Brain microvascular endothelial cell (primary cell): Measurements from ENCODE around the gene MCUR1.
"Not testable (repeated sequence)": the region's sequence is repeated elsewhere in the genome, so short reads cannot be mapped to it uniquely, and the experiment has no call there.

ENCODE experiments used
- DNase-seq: peaks from one replicate; pipeline ENCODE4 v3.0.0-alpha.2; 2020
- H3K27ac ChIP-seq: fragments of 250-450 bp; sonication (Bioruptor Pico); 2 replicates; pipeline ENCODE4 v1.5.1; 2020; ENCODE audit warnings: mild to moderate bottlenecking, moderate library complexity
- H3K27me3 ChIP-seq: fragments of 250-450 bp; sonication (Bioruptor Pico); replicated peaks from 2 replicates; pipeline ENCODE4 v1.5.1; 2020; ENCODE audit warnings: mild to moderate bottlenecking
- H3K36me3 ChIP-seq: fragments of 250-450 bp; sonication (Bioruptor Pico); replicated peaks from 2 replicates; pipeline ENCODE4 v1.5.1; 2020; ENCODE audit warnings: mild to moderate bottlenecking
- H3K4me3 ChIP-seq: 2 replicates; pipeline ENCODE4 v1.5.1; 2011; ENCODE audit warnings: low read depth, mild to moderate bottlenecking, control low read depth, low read length, moderate library complexity
- in situ Hi-C: cut with HindIII; loops from 2 replicates; pipeline ENCODE4 v1.10.0; 2017; ENCODE audit warnings: low sequenced_read_pairs, low pct_ligation_motif_present
- TF ChIP-seq, protein P1 (sequence below): IDR thresholded peaks from 2 replicates; pipeline ENCODE4 v1.5.1; 2011; ENCODE audit warnings: low read depth, mild to moderate bottlenecking, moderate library complexity, low read length, control low read depth, inconsistent platforms; ENCODE audit errors: missing control alignments

MCUR1 gene

DNA sequence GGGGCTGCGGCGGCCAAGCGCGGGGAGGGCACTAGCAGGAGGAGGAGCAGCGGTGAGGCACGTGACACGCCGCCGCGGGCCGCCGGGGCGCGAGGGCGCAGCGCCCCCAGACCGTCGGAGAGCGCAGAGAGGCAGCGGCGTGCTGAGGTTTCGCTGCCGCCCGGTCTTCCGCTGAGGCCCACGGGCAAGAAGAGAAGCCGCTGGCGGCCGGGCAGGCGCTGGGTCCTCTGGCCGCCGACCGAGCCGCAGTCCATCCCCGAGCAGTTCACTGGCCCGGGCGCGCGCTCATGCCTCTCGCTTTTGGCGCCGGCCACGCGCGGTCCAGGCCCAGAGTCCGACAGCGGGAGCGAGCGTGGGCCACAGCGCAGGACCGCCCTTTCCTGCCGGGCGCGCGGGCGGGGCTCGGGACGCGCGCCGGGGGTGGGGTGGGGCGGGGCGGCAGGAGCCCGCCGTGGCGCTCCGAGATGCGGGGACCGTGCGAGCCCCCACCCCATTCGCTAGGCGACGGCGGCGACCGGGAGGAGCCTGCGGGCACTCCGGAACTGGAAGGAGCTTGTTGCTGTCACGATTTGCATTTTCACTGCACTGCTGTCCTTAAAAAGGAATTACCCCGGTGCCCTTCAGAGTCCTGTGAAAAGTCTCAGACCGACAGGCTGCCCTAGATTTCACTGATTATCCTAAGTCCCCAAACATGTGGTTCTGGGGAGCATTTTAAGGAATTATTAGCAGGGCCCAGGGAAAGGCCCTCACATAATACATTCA lies at the start of gene MCUR1:
Gene MCUR1, minus strand, starts transcription at position 382 of the 762 bp plus-strand sequence. Its CDS starts 128 bp downstream, at position 254.
- TF ChIP-seq, protein P1, sequence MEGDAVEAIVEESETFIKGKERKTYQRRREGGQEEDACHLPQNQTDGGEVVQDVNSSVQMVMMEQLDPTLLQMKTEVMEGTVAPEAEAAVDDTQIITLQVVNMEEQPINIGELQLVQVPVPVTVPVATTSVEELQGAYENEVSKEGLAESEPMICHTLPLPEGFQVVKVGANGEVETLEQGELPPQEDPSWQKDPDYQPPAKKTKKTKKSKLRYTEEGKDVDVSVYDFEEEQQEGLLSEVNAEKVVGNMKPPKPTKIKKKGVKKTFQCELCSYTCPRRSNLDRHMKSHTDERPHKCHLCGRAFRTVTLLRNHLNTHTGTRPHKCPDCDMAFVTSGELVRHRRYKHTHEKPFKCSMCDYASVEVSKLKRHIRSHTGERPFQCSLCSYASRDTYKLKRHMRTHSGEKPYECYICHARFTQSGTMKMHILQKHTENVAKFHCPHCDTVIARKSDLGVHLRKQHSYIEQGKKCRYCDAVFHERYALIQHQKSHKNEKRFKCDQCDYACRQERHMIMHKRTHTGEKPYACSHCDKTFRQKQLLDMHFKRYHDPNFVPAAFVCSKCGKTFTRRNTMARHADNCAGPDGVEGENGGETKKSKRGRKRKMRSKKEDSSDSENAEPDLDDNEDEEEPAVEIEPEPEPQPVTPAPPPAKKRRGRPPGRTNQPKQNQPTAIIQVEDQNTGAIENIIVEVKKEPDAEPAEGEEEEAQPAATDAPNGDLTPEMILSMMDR = no peak
- H3K27ac ChIP-seq = peak within 1 kb of the TSS; percentile 71
- H3K4me3 ChIP-seq = peak within 1 kb of the TSS; percentile 78
- in situ Hi-C loops = no loop called here
- H3K36me3 ChIP-seq = no peaks in the 10 kb centered on the region
- H3K27me3 ChIP-seq = no peaks in the 10 kb centered on the region
- peak; percentile 69 for DNase-seq

DNA sequence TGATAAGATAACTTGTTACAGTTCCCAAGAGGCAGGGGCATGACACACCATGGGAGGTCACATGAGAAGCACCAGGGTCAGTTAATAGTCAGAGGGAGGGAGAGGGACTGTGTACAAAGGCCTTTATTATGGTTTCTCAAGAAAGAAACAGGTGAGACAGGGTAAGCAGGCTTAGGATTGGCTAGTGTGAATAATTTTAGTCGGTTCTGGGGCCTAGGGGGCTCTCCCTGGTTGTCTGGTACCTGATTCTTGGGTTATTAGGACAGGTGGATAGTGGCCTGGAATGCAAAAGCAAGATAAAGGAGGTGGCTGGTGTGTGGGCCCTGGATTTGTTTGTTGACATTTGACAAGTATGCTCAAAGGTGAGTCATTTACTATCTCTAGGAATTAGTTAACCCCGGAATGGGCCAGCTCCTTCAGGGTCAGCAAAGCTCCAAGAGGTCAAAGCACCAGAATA lies 49.4 kb upstream of the MCUR1 start:
- H3K36me3 ChIP-seq = no peaks in the 10 kb centered on the region
- DNase-seq = no peak
- in situ Hi-C loops = no loop called here
- no peaks in the 10 kb centered on the region for H3K27me3 ChIP-seq
- TF ChIP-seq, protein P1 = no peak
- H3K27ac ChIP-seq = no peak overlapping the region
- H3K4me3 ChIP-seq = no peak overlapping the region

GRCh38 chr6:13860556-13861185 lies 46.3 kb upstream of the MCUR1 start:
- H3K4me3 ChIP-seq = peak overlapping the region; percentile 48
- H3K27me3 ChIP-seq, H3K36me3 ChIP-seq, in situ Hi-C loops, H3K27ac ChIP-seq, DNase-seq: not testable (repeated sequence)

DNA sequence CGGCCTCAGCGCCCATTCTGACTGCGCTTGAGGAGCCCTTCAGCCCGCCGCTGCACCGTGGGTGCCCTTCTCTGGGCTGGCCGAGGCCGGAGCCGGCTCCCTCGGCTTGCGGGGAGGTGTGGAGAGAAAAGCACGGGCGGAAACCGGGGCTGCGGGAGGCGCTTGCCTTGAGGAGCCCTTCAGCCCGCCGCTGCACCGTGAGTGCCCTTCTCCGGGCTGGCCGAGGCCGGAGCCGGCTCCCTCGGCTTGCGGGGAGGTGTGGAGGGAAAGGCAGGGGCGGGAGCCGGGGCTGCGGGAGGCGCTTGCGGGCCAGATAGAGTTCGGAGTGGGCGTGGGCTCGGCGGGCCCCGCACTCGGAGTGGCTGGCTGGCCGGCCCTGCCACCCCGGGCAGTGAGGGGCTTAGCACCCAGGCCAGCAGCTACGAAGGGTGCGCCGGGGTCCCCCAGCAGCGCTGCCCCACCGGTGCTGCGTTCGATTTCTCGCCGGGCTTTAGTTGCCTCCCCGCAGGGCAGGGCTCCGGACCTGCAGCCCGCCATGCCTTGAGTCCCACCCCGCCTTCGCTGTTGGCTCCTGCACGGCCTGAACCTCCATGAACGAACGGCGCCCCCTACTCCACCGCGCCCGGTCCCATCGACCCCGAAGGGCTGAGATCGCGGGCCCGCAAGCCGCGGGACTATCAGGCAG lies 45.7 kb upstream of the MCUR1 start:
- H3K27ac ChIP-seq = no peak overlapping the region
- in situ Hi-C loops = no loop called here

DNA sequence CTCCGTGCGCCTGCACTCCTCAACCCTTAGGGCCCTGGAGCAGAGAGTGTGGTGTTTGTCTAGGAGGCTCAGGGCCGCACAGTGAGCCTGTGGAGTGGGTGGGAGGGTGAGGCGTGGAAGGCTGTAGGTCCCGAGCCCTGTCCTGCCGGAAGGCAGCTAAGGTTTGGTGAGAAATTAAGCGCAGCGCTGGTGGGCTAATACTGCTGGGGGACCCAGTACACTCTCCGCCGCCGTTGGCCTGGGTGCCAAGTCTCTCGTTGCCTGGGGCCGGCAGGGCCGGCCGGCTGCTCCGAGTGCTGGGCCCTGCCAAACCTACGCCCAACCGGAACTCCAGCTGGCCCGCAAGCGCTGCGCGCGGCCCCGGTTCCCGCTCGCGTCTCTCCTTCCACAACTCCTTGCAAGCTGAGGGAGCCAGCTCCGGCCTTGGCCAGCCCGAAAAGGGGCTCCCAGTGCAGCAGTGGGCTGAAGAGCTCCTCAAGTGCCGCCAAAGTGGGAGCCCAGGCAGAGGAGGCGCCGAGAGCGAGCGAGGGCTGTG lies 40.4 kb upstream of the MCUR1 start:
- no peak for DNase-seq
- H3K27me3 ChIP-seq = no peaks in the 10 kb centered on the region
- TF ChIP-seq, protein P1 = no peak
- no peaks in the 10 kb centered on the region for H3K36me3 ChIP-seq
- no peak overlapping the region for H3K4me3 ChIP-seq
- H3K27ac ChIP-seq = no peak overlapping the region
- in situ Hi-C loops = no loop called here

More for the DNA sequence above, 45.7 kb upstream of the MCUR1 start:
- no peaks in the 10 kb centered on the region for H3K27me3 ChIP-seq
- DNase-seq = no peak
- TF ChIP-seq, protein P1 = no peak
- no peaks in the 10 kb centered on the region for H3K36me3 ChIP-seq
- H3K4me3 ChIP-seq = peak overlapping the region; percentile 48

DNA sequence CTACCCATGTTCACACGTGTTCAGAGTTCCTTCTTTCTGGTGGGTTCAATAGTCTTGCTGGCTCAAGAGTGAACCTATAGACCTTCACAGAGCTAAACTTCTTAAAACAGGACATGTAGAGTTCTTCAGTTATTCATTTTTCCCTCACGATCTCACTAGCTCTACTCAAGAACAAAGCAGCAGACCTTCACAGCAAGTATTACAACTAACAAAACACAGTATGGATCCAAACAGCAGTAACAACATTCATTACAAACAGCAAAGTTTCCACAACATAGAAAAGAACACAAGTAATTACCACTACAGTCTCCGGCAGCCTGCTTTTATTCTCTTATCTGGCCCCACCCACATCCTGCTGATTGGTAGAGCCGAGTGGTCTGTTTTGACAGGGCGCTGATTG lies 39.5 kb upstream of the MCUR1 start:
- no peak for DNase-seq
- H3K4me3 ChIP-seq = no peak overlapping the region
- H3K36me3 ChIP-seq = no peaks in the 10 kb centered on the region
- no peak overlapping the region for H3K27ac ChIP-seq
- no peaks in the 10 kb centered on the region for H3K27me3 ChIP-seq
- TF ChIP-seq, protein P1 = no peak
- in situ Hi-C loops = no loop called here
